Measurements from ENCODE around the gene SNN.

DNA sequence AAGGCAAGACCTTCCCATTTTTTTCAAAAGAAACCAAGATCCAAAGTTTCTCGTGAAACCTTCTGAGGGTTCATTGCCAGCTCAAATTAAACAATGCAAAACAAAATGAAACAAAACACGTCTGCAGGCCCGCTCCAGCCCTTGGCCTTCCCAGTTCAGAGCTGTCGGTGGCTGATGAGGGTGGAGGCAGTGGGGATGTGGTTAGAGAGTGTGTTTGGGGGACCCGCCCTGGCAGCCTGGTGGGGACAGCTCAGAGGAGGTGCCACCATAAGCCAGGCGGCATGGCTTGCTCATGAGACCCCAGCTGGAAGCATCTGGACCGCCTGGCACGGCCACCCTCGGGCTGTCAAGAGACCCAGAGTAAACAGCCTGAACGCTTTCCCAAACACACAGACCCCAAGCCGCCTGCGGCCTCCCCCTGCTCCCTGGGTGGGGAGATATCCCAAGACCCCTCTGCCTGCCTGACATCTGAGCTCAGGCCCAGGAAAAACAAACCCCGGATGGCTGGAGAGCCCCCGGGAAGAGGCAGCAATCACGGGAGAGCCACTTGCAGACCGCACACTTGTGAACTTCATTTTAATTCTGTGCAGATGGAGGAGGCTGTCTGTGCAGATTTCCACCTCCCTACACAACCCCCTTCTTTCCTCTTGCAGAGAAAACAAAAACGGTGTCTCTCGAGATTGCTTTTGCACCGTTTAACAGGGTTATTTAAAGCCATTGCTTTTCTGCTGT, 46.2 kb upstream of the SNN start:
- no peak for TF ChIP-seq POLR2AphosphoS5 (IDR thresholded peaks at IDR 0.05; ENCODE audit: low read depth, low read length)
- no peak for TF ChIP-seq POLR2A (IDR thresholded peaks at IDR 0.05; ENCODE audit: low read depth, low read length)
- no peak for TF ChIP-seq TAF1 (IDR thresholded peaks at IDR 0.05; ENCODE audit: low read depth, low read length)
- no peak for TF ChIP-seq SPI1 (IDR thresholded peaks at IDR 0.05; ENCODE audit: low read depth, low read length)
